DLD1 (cell line): Measurements from ENCODE around the gene RBBP7.

Experiments used
- in situ Hi-C: cut with HindIII; loops from 2 replicates; pipeline ENCODE4 v1.10.0; 2017; ENCODE audit warnings: low sequenced_read_pairs

RBBP7 gene

GRCh38 chrX:16827225-16827624 is 42.9 kb downstream of the RBBP7 start:
- in situ Hi-C loops, result no loop called here

GRCh38 chrX:16826207-16826606 is 44.0 kb downstream of the RBBP7 start:
- in situ Hi-C loops, result no loop called here

- in situ Hi-C loops, result no loop called here
These were observed 44.7 kb downstream of the RBBP7 start for GRCh38 chrX:16825264-16826035.

- in situ Hi-C loops, result no loop called here
These were observed 47.4 kb downstream of the RBBP7 start for GRCh38 chrX:16822723-16823122.

GRCh38 chrX:16819634-16820033 is 50.5 kb downstream of the RBBP7 start:
- in situ Hi-C loops, result no loop called here

- in situ Hi-C loops, result no loop called here
These were observed 55.6 kb downstream of the RBBP7 start for GRCh38 chrX:16814597-16814996.

GRCh38 chrX:16807976-16808542 is 62.1 kb downstream of the RBBP7 start:
- in situ Hi-C loops, result no loop called here

GRCh38 chrX:16807548-16807947 is 62.6 kb downstream of the RBBP7 start:
- in situ Hi-C loops, result no loop called here

- in situ Hi-C loops, result no loop called here
These were observed 65.2 kb downstream of the RBBP7 start for GRCh38 chrX:16804923-16805464.

GRCh38 chrX:16797841-16798240 is 72.3 kb downstream of the RBBP7 start:
- in situ Hi-C loops, result no loop called here

GRCh38 chrX:16797358-16797757 is 72.8 kb downstream of the RBBP7 start:
- in situ Hi-C loops, result no loop called here

- in situ Hi-C loops, result no loop called here
These were observed 73.9 kb downstream of the RBBP7 start for GRCh38 chrX:16796298-16796697.
